GM12872 (cell line): ENCODE data around the gene EVI5.

Experiments used
- TF ChIP-seq, protein P1 (sequence below): IDR thresholded peaks from 3 replicates; pipeline ENCODE4 v1.5.1; 2011; ENCODE audit warnings: low read depth, mild to moderate bottlenecking, low read length, moderate library complexity; ENCODE audit not compliant: insufficient read depth

EVI5 gene

DNA sequence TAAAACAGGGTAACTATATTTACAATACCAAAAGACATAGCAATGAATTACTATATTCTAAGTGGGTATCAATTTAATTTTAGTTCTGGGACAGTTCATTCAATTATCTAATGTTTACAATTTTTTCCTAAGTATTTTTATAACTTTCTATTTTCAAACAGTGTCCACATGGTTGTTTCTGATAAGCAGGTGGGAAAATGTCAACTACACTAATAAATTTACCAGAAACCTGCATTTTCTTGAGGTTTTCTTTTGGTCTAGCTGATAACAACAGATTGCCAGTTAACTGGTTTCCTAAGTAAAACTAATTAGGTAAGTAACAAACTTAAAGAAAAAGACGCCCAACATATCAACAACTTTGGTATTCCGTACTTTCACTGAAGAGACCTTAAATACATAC is 213.3 kb downstream of the EVI5 start:
- TF ChIP-seq, protein P1, sequence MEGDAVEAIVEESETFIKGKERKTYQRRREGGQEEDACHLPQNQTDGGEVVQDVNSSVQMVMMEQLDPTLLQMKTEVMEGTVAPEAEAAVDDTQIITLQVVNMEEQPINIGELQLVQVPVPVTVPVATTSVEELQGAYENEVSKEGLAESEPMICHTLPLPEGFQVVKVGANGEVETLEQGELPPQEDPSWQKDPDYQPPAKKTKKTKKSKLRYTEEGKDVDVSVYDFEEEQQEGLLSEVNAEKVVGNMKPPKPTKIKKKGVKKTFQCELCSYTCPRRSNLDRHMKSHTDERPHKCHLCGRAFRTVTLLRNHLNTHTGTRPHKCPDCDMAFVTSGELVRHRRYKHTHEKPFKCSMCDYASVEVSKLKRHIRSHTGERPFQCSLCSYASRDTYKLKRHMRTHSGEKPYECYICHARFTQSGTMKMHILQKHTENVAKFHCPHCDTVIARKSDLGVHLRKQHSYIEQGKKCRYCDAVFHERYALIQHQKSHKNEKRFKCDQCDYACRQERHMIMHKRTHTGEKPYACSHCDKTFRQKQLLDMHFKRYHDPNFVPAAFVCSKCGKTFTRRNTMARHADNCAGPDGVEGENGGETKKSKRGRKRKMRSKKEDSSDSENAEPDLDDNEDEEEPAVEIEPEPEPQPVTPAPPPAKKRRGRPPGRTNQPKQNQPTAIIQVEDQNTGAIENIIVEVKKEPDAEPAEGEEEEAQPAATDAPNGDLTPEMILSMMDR, result no peak

DNA sequence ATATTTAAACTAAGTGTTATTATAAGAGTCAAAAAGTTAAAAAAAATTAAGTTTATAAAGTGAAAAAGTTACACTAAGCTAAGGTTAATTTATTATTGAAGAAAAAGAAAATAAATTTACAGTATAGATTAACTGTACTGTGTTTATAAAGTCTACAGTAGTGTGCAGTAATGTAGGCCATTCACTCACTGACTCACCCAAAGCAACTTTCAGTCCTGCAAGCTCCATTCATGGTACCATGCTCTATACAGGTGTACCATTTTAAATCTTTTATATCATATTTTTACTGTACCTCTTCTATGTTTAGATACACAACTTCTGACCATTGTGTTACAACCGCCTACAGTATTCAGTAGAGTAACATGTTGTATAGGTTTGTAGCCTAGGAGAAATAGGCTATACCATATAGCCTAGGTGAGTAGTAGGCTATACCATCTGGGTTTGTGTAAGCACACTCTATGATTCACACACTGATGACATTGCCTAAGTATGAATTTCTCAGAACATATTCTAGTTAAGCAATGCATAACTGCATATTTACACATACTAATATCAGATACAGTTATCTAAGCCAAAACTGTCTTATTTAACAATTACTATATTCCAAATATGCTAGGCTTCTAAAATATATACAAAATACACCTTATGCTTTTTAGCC is 217.6 kb downstream of the EVI5 start:
- TF ChIP-seq, protein P1, result no peak

DNA sequence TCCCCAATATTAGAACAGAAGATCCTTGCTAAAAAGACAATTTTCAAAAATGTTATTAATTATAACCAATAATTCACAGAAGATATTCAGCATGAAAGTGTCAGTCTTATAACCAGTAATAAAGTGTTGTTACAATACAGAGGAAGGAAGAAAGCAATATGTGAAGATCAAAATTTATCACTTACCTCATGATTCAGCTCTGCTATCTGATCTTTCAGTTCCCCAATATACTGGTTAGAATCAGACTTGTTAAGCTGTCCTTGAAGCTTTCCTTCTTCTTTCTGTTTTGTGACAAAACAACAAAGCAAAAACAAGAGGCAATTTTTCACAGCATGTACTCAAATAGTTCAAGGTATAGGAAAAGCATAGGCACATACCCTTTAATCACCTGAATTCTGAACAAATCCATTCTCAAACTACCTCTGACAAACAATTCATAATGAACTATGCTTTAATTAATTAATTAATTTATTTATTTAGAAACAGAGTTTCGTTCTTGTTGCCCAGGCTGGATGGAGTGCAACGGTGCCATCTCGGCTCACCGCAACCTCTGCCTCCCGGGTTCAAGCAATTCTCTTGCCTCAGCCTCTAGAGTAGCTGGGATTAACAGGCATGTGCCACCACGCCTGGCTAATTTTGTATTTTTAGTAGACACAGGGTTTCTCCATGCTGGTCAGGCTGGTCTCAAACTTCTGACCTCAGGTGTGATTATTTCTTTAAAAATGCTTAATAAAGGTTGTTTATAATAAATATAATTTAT is 221.3 kb downstream of the EVI5 start:
- TF ChIP-seq, protein P1, result no peak

DNA sequence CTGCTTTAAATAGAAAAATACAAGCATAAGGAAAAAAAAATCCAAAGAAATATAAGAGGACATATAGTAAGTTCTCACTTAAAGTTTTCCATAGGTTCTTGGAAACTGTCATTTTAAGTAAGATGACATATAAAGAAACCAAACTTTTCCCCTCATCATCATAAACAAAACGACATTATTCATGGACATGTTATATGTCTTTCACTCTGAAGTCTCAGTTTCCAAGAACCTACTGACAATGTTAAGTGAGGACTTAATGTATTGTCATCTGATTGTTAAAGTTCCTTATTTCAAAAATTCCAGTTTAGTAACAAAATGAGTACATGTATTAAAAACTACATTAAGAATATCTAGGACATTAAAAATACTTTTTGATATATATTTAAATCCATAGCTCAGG is 228.6 kb downstream of the EVI5 start:
- TF ChIP-seq, protein P1, result no peak

DNA sequence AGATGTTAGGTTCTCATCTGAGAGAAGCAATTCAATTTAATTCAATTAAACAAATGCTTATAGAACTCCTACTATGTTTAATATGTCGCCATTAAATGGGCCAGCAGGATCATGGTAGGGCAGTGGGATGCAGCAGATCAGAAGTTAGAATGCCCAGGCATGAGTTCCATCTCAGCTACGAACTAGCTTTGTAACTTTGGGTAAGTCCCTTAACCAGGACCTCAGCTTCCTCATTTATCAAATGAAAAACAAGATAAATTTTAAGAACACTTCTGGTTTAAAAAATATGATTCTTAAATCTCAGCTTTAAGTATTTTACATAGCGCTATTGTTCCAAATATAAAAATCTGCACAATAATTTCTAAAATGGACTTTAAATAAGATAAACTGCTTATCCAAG is 230.7 kb downstream of the EVI5 start:
- TF ChIP-seq, protein P1, result no peak

DNA sequence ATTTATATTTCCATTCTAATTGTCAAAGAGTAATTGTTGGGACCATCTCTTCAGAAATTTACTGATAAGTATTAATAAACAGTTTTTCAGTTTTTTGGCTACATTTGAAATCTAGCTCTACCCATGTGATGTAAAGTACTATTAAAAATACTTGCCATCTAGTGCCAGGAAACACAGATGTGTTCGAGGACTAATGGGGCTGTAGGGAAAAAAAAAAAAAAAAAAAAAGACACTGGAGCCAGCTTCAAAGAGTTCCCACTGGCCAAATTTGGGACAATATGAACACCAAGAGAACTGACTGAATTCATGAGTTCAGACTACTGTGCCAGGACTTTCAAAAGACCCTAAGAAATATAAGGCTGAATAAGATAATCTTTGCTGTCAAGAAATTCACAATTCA is 233.0 kb downstream of the EVI5 start:
- TF ChIP-seq, protein P1, result no peak

DNA sequence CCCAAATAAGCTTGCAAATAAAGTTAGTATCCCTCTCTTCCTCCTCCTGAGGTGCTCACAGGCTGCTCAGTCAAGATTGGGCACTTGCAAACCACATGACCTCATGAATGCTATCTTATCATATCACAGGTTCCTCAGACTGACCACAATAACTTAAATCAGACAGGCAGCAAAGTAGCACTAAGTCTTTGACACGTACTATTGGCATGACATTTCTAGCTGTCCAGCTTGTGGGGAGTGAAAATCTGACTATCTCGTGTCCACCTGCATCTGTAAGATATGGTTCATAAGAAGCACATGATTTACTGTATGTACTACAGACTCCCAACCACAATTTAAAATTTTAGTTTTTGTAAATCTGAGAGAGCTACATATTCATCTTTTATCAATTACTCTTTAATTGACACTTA is 240.1 kb downstream of the EVI5 start:
- TF ChIP-seq, protein P1, result no peak
